Right lobe of liver (tissue), 4 donors: ENCODE data around the gene ZNF609.

ENCODE experiments used
- POLR2A ChIP-seq: fragments of 450-650 bp; IDR thresholded peaks from one replicate; pipeline ENCODE4 v1.6.1; 2017; ENCODE audit warnings: antibody characterized with exemption, mild to moderate bottlenecking
- TF ChIP-seq, protein P1 (sequence below), 4 donors: fragments of 200-600 bp in 3 of 4; fragments of 450-650 bp in 1 of 4; IDR thresholded peaks; one replicate each; pipeline versions ENCODE4 v1.5.1 to v1.8.0; 2016 to 2022; ENCODE audit warnings: antibody characterized with exemption in 4 of 4, mild to moderate bottlenecking in 2 of 4
- donor health status: DM: no; HTN: no; CAD: no.
- donor health status: DM: no; HTN: no; CAD: no.
- donor health status: DM: no; HTN: yes; CAD: no.

DNA sequence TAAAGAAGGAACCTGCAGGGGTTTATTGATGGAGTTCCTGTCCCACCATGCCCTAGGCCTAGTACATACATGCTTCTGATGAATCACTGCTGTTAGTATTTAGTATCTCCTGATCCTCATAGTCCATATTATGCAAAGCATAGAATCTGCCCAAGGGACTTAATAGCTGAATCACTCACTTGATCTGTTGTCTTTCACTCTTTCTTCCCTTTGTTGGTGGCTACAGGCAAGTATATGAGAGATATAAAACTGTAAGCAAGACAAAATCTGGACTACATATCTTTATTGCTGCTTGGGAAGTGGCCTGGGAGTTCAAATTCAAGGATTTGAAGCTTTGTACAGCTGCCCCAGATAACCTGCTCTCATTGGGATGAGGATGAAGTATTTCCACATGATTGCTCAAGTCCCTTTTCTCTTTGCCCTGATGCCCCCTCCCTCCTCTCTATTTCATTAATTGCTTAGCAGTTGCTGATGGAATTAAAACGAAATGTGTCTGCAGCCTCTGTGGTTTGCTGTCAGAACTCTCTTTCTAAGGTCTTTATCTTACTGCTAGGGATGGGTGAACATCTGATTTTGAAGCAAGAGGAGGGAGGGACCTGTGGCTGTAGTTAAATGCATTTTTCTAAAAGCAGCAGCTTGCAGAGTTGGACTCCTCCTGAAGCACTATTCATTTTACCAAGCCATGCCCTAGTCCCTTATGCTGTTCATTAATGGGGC lies 114.1 kb downstream of the ZNF609 start:
- TF ChIP-seq, protein P1, sequence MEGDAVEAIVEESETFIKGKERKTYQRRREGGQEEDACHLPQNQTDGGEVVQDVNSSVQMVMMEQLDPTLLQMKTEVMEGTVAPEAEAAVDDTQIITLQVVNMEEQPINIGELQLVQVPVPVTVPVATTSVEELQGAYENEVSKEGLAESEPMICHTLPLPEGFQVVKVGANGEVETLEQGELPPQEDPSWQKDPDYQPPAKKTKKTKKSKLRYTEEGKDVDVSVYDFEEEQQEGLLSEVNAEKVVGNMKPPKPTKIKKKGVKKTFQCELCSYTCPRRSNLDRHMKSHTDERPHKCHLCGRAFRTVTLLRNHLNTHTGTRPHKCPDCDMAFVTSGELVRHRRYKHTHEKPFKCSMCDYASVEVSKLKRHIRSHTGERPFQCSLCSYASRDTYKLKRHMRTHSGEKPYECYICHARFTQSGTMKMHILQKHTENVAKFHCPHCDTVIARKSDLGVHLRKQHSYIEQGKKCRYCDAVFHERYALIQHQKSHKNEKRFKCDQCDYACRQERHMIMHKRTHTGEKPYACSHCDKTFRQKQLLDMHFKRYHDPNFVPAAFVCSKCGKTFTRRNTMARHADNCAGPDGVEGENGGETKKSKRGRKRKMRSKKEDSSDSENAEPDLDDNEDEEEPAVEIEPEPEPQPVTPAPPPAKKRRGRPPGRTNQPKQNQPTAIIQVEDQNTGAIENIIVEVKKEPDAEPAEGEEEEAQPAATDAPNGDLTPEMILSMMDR (IDR thresholded peaks at IDR 0.05): no peak
- TF ChIP-seq POLR2A: no peak
